HG03139 (cell line): ENCODE data around the gene DPF3.

Experiments
- ATAC-seq: cut with Tn5 transposase; IDR thresholded peaks from one replicate; pipeline ENCODE4 v1.9.1; 2021; ENCODE audit not compliant: unreplicated experiment

Gene DPF3

GRCh38 chr14:72722201-72722785 is 171.6 kb downstream of the DPF3 start:
- no peak for ATAC-seq

DNA sequence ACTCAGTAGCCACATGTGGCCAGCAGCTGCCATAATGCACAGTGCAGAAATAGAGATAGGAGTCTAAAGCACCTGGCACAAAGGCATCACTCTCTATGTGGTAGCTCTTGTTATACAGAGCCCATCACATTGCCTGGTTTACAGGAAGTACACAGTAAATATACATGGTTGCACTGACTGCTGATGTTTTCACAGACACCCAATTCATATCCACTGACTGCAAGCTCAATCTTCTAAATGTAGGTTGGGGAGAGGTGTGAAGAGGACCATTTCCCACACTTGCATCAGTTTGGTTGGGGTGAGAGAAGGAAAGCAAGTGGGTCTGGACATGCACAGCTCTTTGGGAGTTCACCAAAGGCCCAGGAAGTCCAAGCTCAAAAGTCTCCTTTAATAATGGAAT is 172.8 kb downstream of the DPF3 start:
- ATAC-seq: no peak

DNA sequence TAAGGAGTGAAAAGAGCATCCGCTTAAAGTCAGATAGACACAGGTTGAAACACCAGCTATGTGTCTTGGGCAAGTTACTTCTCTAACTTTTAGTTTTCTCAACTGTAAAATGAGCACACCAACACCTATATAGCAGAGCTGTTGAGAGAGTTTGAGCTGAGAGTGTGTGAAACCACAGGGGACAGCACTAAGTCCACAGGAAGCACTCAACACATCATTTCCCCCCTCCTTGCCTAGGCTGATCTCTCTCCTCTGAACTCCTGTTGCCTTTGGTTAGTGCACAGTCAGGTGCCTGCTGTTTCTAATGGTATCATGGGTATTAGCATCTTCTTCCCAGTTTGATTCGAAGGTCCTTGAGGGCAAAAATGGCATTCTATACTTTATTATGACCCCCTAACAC is 176.7 kb downstream of the DPF3 start:
- no peak for ATAC-seq

- no peak for ATAC-seq
These were observed 177.4 kb downstream of the DPF3 start for GRCh38 chr14:72716476-72716875.

DNA sequence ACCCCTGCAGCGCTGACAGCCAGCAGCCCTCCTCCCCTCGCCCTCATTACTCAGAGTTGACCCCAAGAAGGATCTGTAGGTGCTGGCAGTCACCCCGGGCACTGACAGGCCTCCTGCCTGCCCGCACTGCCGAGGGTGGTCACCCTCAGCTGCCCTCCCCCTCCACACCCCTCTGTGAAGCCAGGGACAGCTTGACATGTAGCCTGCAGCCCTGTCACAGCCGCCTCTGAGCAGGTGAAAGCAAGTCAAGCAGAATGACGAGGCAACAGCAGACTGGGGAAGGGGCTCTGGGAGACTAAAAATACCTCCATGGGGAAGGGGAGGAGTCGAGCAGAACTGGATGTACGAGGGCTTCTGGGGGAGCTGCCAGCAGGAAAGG is 178.1 kb downstream of the DPF3 start:
- ATAC-seq: no peak

GRCh38 chr14:72715215-72715849 is 178.6 kb downstream of the DPF3 start:
- no peak for ATAC-seq

GRCh38 chr14:72714871-72715214 is 179.1 kb downstream of the DPF3 start:
- no peak for ATAC-seq

DNA sequence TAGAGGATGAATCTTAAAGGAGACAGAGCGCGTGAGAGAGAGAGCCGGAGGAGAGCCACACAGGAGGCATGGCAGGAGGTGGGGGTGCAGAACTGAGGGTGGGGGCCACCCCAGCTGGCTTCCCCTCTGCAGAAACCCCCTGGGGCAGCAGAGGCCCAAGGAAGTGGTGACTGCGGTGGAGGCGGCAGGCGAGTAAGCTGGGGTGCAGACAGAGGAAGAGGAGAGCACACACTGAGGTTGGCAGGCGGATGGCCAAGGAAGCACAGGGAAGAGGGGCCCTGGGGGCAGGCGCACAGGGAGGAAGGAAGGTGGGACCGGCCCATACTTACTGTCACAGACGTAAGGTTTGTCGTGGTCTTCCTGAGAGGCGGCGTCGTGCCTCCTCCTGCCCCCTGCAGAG is 179.8 kb downstream of the DPF3 start:
- peak; percentile 70 for ATAC-seq

- no peak for ATAC-seq
These were observed 182.0 kb downstream of the DPF3 start for GRCh38 chr14:72711936-72712335.

GRCh38 chr14:72709916-72710611 is 183.8 kb downstream of the DPF3 start:
- ATAC-seq: no peak

- ATAC-seq: no peak
These were observed 185.0 kb downstream of the DPF3 start for GRCh38 chr14:72708708-72709475.

GRCh38 chr14:72708222-72708621 is 185.7 kb downstream of the DPF3 start:
- ATAC-seq: no peak

GRCh38 chr14:72706485-72706884 is 187.4 kb downstream of the DPF3 start:
- no peak for ATAC-seq

DNA sequence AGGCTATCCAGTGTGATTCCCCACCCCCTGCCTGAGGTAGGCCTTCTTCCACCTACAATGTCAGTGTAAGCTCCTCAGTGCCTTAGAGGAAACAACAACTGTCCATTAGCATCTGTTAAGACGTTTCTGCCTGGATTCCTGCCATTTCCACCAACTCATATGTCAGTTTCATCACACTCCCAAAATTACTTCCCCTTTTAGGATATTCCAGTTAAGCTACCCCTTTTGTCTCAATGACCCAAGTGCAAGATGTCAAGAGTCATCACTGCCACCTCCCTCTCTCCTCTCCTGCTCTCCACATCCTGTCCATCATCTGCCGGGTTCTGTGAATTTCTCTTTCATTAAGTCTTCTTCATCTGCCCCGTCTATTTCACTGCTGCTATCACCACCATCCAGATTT is 189.4 kb downstream of the DPF3 start:
- ATAC-seq: no peak

- no peak for ATAC-seq
These were observed 192.3 kb downstream of the DPF3 start for GRCh38 chr14:72701605-72702004.

DNA sequence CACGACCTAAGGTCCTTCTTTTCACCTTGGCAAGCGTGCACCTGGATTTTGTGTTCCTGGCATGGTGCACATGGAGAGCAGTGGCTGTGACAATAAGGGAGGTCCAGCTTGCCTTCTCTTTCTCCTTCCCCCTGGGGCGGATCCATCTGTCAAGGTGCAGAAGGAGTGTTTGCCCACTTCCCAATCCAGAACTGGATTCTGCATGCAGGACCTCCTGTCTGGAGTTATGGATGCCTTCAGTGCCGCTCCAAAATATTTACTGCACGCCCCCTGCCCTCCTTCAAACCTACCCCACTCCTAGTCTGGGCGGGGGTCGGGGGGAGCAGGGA is 192.7 kb downstream of the DPF3 start:
- ATAC-seq: no peak

- no peak for ATAC-seq
These were observed 193.3 kb downstream of the DPF3 start for GRCh38 chr14:72700338-72701236.

GRCh38 chr14:72699852-72700257 is 194.0 kb downstream of the DPF3 start:
- no peak for ATAC-seq

- ATAC-seq: no peak
These were observed 194.5 kb downstream of the DPF3 start for GRCh38 chr14:72699443-72699842.

DNA sequence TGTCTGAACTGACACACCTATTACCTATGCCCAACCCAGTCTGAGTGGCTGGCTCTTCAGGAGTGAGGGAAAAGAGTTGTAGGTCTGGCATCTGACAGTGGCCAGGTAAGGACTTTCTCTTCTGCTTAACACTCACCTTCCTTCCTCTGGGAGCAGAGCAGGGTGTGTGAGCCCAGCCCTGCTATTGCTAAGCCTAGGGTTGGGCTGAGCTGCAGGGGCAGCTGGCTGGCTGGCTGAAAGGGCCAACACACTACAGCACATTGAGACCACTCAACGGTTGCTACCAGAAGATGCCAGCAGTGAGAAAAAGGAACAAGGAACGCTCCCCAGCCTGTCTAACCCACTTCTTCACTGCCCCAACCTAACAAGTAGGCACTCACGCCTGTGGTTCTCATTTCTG is 201.2 kb downstream of the DPF3 start:
- ATAC-seq: no peak

DNA sequence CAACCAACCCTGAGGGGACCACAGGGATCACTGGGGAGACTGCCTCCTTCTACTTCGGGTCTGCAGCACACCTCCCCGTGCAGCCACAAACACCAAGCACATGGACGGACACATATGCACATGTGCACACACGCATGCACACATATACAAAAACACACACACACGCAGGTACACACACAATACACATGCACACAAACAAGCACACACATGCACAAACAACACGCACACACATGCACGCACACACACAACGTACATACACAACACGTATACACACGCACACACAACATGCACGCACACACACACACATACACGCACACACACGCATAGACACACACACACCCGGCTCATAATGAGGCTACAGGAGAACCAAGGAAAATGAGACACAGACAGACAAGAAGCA is 203.6 kb downstream of the DPF3 start:
- no peak for ATAC-seq
